ENCODE data around the gene NUMBL. TPM values are rescaled to one million over a fixed set of nuclear protein-coding genes. Genes with fewer than 3 reads are reported as not detected.

The NUMBL gene
- total and polyA plus RNA-seq, 2 experiments from 2014 or later: 33.4 to 35.1 TPM

DNA sequence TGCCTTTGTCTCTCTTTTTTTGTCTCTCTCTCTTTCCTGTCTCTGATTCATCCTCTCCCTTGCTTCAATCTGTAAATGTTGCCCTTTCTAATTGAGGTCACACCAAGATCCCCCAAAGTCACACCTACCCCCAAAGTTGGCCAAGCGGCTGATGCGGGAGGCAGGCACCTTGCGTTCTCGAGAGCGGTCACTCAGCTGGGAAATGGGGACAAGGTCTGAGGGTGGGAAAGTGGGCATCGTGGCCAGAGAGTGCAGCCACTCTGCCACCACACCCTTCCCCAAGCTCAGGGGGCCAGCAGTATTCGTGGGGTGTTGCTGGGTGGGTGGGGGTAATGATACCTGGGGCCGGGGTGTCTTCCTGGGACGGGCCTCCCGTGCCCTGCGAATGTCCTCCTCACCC, 23.5 kb upstream of the NUMBL start:
- H3K9me2 ChIP-seq (ENCODE audit: insufficient read depth): no peaks in the 10 kb centered on the region
- H3K36me3 ChIP-seq (ENCODE audit: low read depth): no peaks in the 10 kb centered on the region
- H3K4me1 ChIP-seq (ENCODE audit: insufficient read depth): no peaks in the 10 kb centered on the region
- H4K20me1 ChIP-seq (ENCODE audit: insufficient read depth): no peaks in the 10 kb centered on the region
- no peak for DNase-seq
- H2AFZ ChIP-seq: no peak overlapping the region
- peak overlapping the region; percentile 96 for H3K9ac ChIP-seq
- in situ Hi-C loops (cut with MboI): no loop called here
- H3K27ac ChIP-seq: no peak overlapping the region
- H3K79me2 ChIP-seq (ENCODE audit: insufficient read depth): peaks cover 23% of the 10 kb centered on the region
- peaks cover 20% of the 10 kb centered on the region for H3F3A ChIP-seq (ENCODE audit: insufficient read depth)
- H3K9me3 ChIP-seq (ENCODE audit: low read depth): no peaks in the 10 kb centered on the region
- TF ChIP-seq EZH2 (IDR thresholded peaks at IDR 0.05; ENCODE audit: insufficient read depth, poor library complexity, severe bottlenecking) (no peak), EZH2phosphoT487 (IDR thresholded peaks at IDR 0.05; ENCODE audit: insufficient read depth, low read depth) (no peak)
- no peak overlapping the region for H3K4me3 ChIP-seq
- H3K4me2 ChIP-seq (ENCODE audit: unreplicated experiment): no peak overlapping the region
- no peaks in the 10 kb centered on the region for H3K27me3 ChIP-seq (replicated peaks; ENCODE audit: insufficient read depth)
- 81 to 84% methylated on average over 9 to 11 of the region's 11 CpGs for WGBS, 2 experiments (ENCODE audit: low coverage in 1 of 2, low lambda C conversion rate in 2 of 2, missing lambda C conversion rate in 2 of 2)

- Histone ChIP-seq H3K9ac (no peak overlapping the region), H3K9me3 (ENCODE audit: low read depth) (no peaks in the 10 kb centered on the region), H3K4me3 (no peak overlapping the region), H3K4me2 (ENCODE audit: unreplicated experiment) (no peak overlapping the region), H3K36me3 (ENCODE audit: low read depth) (peaks cover 7% of the 10 kb centered on the region; the same call in 1 of the 2 replicates), H3K4me1 (ENCODE audit: insufficient read depth) (no peaks in the 10 kb centered on the region), H3K27ac (no peak overlapping the region), H3F3A (ENCODE audit: insufficient read depth) (no peaks in the 10 kb centered on the region), H2AFZ (no peak overlapping the region), H4K20me1 (ENCODE audit: insufficient read depth) (no peaks in the 10 kb centered on the region), H3K9me2 (ENCODE audit: insufficient read depth) (no peaks in the 10 kb centered on the region), H3K79me2 (ENCODE audit: insufficient read depth) (0 out of 2 replicates have a peak, but pooled peaks cover 6% of the 10 kb centered on the region), H3K27me3 (replicated peaks; ENCODE audit: insufficient read depth) (no peaks in the 10 kb centered on the region)
- WGBS, 2 experiments (ENCODE audit: low coverage in 1 of 2, low lambda C conversion rate in 2 of 2, missing lambda C conversion rate in 2 of 2): 95 to 96% methylated on average over 5 of the region's 5 CpGs
- in situ Hi-C loops (cut with MboI): no loop called here
- TF ChIP-seq EZH2 (IDR thresholded peaks at IDR 0.05; ENCODE audit: insufficient read depth, poor library complexity, severe bottlenecking): no peak
- TF ChIP-seq EZH2phosphoT487 (IDR thresholded peaks at IDR 0.05; ENCODE audit: insufficient read depth, low read depth): no peak
- no peak for DNase-seq
Measured at GRCh38 chr19:40709817-40710216, 19.4 kb upstream of the NUMBL start.

DNA sequence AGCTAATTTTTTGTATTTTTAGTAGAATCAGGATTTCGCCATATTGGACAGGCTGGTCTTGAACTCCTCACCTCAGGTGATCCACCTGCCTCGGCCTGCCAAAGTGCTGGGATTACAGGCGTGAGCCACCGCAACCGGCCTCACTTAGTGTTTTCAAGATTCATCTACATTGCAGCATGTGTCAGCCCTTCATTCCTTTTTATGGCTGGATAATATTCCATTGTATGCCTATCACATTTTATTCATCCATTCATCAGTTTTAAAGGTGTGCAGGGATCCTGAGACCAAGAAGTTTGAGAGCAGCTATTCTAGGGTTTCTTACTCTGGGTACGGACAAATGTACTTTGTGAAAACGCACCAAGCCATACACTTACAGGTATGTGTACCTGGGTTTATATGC, 17.2 kb upstream of the NUMBL start:
- TF ChIP-seq EZH2 (IDR thresholded peaks at IDR 0.05; ENCODE audit: insufficient read depth, poor library complexity, severe bottlenecking) (no peak), EZH2phosphoT487 (IDR thresholded peaks at IDR 0.05; ENCODE audit: insufficient read depth, low read depth) (no peak)
- WGBS, 2 experiments (ENCODE audit: low coverage in 1 of 2, low lambda C conversion rate in 2 of 2, missing lambda C conversion rate in 2 of 2): 96 to 97% methylated on average over 7 of the region's 7 CpGs
- peaks cover 7% of the 10 kb centered on the region; the same call in 1 of the 2 replicates for H3K36me3 ChIP-seq (ENCODE audit: low read depth)

DNA sequence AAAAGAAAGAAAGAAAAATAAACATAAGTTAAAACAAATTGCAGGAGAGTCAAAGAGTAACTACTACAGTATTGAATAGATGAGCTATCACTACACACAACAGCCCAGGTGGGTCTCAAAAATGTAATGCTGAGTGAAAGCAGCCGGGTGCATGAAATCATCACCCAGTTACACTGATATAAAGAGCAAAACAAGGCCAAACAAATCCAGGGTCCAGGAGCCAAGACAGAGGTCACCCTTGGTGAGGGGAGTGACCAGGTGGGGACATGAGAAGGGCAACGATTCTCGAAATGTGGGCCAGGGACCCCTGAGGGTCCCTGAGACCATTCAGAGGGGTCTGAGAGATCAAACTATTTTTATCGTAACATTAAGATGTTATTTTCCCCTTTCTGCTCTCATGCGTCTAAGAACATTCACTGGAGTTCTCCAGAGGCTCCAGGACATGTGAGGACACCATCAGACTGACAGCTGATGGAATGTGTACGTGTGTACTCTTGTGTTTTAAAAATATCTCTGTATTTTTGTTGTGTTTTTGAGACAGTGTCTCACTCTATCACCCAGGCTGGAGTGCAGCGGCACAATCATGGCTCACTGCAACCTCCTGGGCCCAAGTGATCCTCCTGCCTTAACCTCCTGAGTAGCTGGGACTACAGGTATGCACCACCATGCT, 15.6 kb upstream of the NUMBL start:
- H3K4me1 ChIP-seq (ENCODE audit: insufficient read depth): no peaks in the 10 kb centered on the region
- no peaks in the 10 kb centered on the region for H3K27me3 ChIP-seq (replicated peaks; ENCODE audit: insufficient read depth)
- peaks cover 7% of the 10 kb centered on the region; the same call in 1 of the 2 replicates for H3K36me3 ChIP-seq (ENCODE audit: low read depth)
- H3K4me2 ChIP-seq (ENCODE audit: unreplicated experiment): no peak overlapping the region
- no peaks in the 10 kb centered on the region for H3K9me3 ChIP-seq (ENCODE audit: low read depth)
- H2AFZ ChIP-seq: no peak overlapping the region
- H3K79me2 ChIP-seq (ENCODE audit: insufficient read depth): no peaks in the 10 kb centered on the region
- H3K4me3 ChIP-seq: no peak overlapping the region
- H3F3A ChIP-seq (ENCODE audit: insufficient read depth): no peaks in the 10 kb centered on the region
- 91 to 92% methylated on average over 7 of the region's 7 CpGs for WGBS, 2 experiments (ENCODE audit: low coverage in 1 of 2, low lambda C conversion rate in 2 of 2, missing lambda C conversion rate in 2 of 2)
- no peaks in the 10 kb centered on the region for H3K9me2 ChIP-seq (ENCODE audit: insufficient read depth)
- TF ChIP-seq EZH2 (IDR thresholded peaks at IDR 0.05; ENCODE audit: insufficient read depth, poor library complexity, severe bottlenecking) (no peak), EZH2phosphoT487 (IDR thresholded peaks at IDR 0.05; ENCODE audit: insufficient read depth, low read depth) (no peak)
- no peak overlapping the region for H3K27ac ChIP-seq
- no peak for DNase-seq
- no peak overlapping the region for H3K9ac ChIP-seq
- in situ Hi-C loops (cut with MboI): no loop called here
- H4K20me1 ChIP-seq (ENCODE audit: insufficient read depth): no peaks in the 10 kb centered on the region

More for the DNA sequence above, 17.2 kb upstream of the NUMBL start:
- Histone ChIP-seq H3K27ac (no peak overlapping the region), H3K4me3 (no peak overlapping the region), H3K4me2 (ENCODE audit: unreplicated experiment) (no peak overlapping the region), H3K9me3 (ENCODE audit: low read depth) (no peaks in the 10 kb centered on the region), H3K79me2 (ENCODE audit: insufficient read depth) (no peaks in the 10 kb centered on the region), H3K27me3 (replicated peaks; ENCODE audit: insufficient read depth) (no peaks in the 10 kb centered on the region), H3F3A (ENCODE audit: insufficient read depth) (no peaks in the 10 kb centered on the region), H2AFZ (no peak overlapping the region), H4K20me1 (ENCODE audit: insufficient read depth) (no peaks in the 10 kb centered on the region), H3K4me1 (ENCODE audit: insufficient read depth) (no peaks in the 10 kb centered on the region), H3K9ac (no peak overlapping the region), H3K9me2 (ENCODE audit: insufficient read depth) (no peaks in the 10 kb centered on the region)
- in situ Hi-C loops (cut with MboI): no loop called here
- no peak for DNase-seq

All from GM23248 (cell line).